GM12865 (cell line): Measurements from ENCODE around the gene KLHL42.

Source experiments
- DNase-seq: peaks from one replicate; pipeline ENCODE4 v3.0.0; 2010; ENCODE audit warnings: low read depth
- H3K4me3 ChIP-seq: 2 replicates; pipeline ENCODE4 v1.5.1; 2011; ENCODE audit warnings: mild to moderate bottlenecking, low read depth, low read length, control low read depth
- CTCF ChIP-seq: IDR thresholded peaks from 2 replicates; pipeline ENCODE4 v1.5.1; 2011; ENCODE audit warnings: low read length, control low read depth, low read depth, inconsistent platforms; ENCODE audit not compliant: insufficient read depth; ENCODE audit errors: missing control alignments

The KLHL42 gene

GRCh38 chr12:27780612-27781408 lies 777 bp downstream of the KLHL42 start:
- peak; percentile 57 for DNase-seq

GRCh38 chr12:27781680-27782079 lies 1.6 kb downstream of the KLHL42 start:
- peak overlapping the region; percentile 94; the same call in 1 of the 2 replicates for H3K4me3 ChIP-seq
- no peak for TF ChIP-seq CTCF
- no peak for DNase-seq

More at GRCh38 chr12:27780612-27781408, 777 bp downstream of the KLHL42 start:
- peak overlapping the region; percentile 94 for H3K4me3 ChIP-seq
- TF ChIP-seq CTCF: no peak

GRCh38 chr12:27782481-27782880 lies 2.4 kb downstream of the KLHL42 start:
- no peak for TF ChIP-seq CTCF
- DNase-seq: no peak
- no peak overlapping the region for H3K4me3 ChIP-seq

- DNase-seq: peak; percentile 21
Measured at GRCh38 chr12:27785882-27786570, 6.0 kb downstream of the KLHL42 start.

GRCh38 chr12:27787559-27787958 lies 7.5 kb downstream of the KLHL42 start:
- no peak overlapping the region for H3K4me3 ChIP-seq
- DNase-seq: no peak
- TF ChIP-seq CTCF: no peak

More at GRCh38 chr12:27785882-27786570, 6.0 kb downstream of the KLHL42 start:
- no peak for TF ChIP-seq CTCF
- H3K4me3 ChIP-seq: no peak overlapping the region

- TF ChIP-seq CTCF: no peak
- no peak overlapping the region for H3K4me3 ChIP-seq
- no peak for DNase-seq
Measured at GRCh38 chr12:27790179-27790578, 10.1 kb downstream of the KLHL42 start.
